GM19193 (cell line): ENCODE results near the gene COL1A2.

Experiments
- POLR2A ChIP-seq: IDR thresholded peaks from 4 replicates; pipeline ENCODE4 v1.6.1; 2011; ENCODE audit not compliant: insufficient read depth, insufficient read length; ENCODE audit errors: extremely low read depth

Gene COL1A2

GRCh38 chr7:94375691-94376090 lies 19.0 kb upstream of the COL1A2 start:
- TF ChIP-seq POLR2A, result no peak

DNA sequence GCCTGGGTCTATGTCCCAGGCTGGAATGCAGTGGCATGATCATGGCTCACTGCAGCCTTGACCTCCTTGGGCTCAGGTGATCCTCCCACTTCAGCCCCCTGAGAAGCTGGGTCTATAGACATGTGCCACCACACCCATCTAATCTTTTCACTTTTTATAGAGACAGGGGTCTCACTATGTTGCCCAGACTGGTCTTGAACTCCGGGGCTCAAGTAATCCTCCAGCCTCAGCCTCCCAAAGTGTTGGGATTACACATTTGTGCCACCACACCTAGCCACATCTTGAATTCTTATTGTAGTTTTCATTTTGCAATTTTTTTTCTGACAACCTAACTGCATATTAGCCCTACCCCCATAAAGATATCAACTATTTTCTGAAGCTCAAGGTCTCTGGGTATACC lies 18.4 kb upstream of the COL1A2 start:
- no peak for TF ChIP-seq POLR2A

DNA sequence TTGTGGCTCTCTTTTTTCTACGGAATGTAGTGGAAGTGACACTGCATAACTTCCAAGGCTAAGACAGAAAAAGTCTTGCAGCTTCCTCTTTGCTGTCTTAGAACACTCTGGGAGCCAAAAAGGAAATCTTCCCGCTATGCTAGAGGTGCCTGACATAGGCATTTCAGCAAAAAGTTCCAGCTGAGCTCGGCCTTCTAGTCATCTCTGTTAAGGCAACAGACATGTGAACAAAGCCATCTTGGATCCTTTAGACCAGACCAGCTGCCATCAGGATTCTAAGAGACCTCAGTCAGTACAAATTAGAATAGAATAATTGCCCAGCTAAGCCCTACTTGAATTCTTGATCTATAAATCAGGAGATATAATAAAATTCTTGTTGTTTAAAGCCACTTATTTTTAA lies 16.3 kb upstream of the COL1A2 start:
- no peak for TF ChIP-seq POLR2A

- TF ChIP-seq POLR2A, result no peak
Measured at GRCh38 chr7:94380264-94380663, 14.4 kb upstream of the COL1A2 start.

- TF ChIP-seq POLR2A, result no peak
Measured at GRCh38 chr7:94382132-94382531, 12.6 kb upstream of the COL1A2 start.

DNA sequence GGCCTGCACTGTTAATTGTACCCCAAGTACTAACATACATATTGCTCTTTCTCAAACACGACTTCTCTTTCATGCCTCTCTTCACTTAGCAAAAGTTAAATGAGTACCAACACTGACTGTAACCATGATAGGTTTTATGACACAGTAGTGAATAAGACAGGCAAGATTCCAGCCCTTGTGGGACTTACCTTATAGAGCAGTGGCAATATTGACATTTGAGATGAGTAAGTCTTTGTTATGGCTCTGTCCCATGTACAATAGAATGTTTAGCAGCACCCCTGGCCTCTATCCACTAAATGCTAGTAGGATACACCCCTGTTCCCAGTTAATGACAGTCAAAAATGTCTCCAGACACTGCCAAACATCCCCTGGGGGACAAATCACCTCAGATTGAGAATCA lies 11.9 kb upstream of the COL1A2 start:
- no peak for TF ChIP-seq POLR2A

DNA sequence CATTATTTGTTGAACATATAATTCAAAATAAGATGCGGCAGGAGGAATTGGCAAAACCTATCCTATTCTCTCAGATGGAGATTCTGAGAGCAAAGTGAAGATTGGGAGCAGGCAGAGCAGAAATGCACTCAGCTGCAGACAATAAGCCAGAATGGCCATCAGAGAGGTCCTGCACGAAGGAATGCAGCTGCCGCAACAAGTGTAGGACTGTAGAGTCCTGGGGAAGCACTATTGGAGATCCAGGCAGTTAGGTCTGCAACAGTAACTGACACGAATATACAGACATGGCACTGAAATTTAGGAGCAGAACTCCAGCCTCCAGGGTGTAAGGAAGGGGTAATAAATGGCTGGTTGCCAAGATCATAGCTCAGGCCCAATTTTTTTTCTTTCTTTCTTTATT lies 10.4 kb upstream of the COL1A2 start:
- no peak for TF ChIP-seq POLR2A

GRCh38 chr7:94386416-94386815 lies 8.3 kb upstream of the COL1A2 start:
- no peak for TF ChIP-seq POLR2A

- no peak for TF ChIP-seq POLR2A
Measured at GRCh38 chr7:94388540-94388939, 6.2 kb upstream of the COL1A2 start.

DNA sequence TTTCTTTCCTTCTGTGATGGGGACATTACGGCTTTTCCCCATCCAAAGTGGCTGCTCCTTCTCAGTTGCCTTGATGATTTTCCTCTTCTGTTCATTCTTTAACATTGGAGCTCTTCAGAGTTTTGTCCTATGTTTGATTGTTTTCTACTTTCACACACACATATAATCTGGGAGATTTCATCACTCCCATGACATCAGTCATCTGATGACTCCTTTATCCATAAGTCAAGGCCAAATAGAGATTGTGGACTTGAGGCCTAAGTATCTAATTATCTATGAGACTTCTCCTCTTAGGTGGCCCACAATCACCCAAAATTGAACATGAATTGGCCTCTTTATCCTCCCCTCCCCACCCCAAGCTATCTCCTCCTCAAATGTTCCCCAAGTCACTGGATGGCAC lies 5.3 kb upstream of the COL1A2 start:
- TF ChIP-seq POLR2A, result no peak

DNA sequence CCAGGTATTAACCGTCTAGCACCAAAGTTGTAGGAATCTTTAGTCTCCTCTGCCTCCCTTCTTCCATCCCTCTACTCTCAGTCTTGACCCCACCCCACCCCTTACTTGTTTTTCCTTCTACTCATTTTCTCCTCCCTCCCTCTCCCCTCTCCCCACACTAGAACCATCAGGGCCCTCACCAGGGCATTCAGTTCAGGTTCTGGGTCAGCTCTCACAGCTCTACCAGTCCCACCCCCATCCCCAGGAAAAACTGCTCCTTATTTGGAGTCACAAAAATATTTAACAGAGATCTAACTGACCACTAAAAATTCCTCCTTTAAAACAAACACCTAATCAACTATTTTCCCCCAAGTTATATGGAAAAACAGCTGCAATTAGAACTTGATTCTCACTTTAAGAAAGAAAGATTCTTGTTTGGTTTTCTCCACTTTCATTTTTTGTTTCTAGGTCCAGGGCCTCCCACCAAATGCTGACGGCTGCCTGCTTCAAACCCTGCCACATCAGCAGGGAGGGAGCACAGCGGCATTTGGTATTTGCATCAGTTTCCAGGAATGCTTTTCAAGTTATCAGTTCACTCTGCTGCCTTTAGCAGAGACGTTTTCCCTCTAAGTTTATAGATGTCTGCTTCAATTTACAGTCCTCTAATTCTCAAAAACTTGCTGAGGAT lies 2.8 kb upstream of the COL1A2 start:
- TF ChIP-seq POLR2A, result no peak

DNA sequence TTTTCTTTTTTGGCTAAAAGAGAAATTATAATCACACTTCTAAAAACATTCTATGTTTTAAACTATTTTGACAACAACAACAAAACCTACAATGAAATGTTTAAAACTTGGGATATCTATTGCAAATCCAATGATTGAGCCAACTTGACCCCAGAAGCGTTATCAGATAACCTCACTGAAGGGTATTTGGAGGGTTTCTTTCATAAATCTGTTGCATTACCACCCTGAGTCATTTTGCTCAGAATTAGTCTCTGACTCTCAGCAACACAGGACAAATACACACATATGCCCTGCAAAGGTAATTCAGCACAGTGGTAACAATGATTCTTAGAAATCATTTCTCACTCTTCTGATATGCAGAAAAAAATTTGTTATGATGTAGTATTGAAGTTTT lies 2.3 kb upstream of the COL1A2 start:
- TF ChIP-seq POLR2A, result no peak

DNA sequence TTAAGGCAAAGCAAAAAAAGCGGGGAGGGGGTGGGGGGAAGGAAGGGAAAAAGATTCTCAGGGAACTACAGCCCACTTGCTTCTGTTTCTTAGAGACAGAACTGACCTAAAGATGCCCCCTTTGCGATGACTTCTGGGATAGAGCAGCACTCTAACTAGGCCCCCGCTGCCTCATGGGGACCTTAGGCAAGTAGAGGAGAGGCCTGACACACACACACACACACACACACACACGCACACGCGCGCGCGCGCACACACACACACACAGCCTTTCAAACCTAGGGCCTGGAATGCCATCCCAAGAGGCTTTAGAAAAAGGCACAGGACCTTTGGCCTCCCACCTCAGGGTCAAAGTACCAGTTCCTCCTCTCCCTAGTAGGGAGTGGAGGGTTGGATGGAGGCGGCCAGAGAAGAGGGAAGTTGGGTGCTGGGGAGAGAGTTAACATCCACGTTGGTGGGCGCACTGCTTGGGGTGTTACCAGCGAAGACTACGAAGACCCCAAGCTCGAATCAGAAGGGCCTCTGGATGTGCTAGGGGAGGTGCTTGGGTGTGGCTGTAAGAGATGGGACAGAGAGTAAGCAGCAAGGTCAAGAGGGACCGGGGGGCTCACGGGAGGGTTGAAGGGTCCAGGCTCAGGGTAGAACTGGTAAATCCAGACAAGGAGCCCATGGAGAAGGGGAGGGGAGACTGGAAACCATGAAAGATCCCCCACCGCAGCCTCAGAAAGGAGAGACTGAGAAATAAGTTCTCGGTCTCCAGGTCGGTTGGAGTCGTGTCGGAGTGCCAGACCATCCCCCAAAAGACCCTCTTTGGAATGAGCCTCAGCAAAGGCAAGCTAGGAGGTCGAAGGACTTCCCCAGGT lies 1.2 kb upstream of the COL1A2 start:
- no peak for TF ChIP-seq POLR2A

- TF ChIP-seq POLR2A, result no peak
Measured at GRCh38 chr7:94394109-94394436, 622 bp upstream of the COL1A2 start.

DNA sequence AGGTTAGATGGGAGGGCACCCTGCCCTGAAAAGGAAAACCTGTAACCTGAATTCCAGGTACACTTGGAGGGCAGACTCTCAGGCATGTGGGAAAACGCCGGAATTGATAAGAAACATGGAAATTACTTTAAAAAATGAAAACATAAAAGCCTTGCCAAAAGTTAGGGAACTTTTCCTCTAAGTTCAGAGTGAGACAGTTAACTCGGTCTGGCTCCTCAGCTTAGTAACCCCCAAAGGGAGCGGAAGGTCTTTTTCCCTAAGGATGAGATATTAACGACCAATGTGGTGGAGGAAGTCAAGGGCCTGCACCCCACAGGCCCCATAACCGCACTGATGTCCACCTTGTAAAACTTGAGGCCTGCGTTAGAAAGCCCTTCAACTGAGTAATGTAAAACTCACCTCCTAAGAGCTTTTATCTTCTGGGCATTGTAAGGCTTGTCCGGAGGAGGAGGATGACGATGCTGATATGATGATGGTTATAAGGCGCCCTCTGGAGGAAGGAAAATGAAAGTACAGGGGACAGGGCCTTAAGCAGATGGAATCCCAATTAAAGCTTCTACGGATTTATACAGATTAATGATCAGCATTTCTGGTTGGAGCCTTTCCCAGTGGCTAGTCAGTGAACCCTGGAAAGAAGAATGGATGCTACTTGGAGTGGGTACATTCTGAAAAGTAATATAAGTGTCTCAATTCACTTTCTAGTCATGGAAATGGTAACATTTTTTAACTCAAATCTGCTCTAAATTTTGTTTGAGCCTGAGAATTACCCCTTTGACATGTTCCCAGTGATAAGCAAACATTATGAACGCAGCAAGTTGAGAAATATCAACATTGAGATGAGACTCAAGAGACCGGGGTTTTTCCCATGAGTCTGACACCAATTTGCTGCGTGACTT lies 694 bp downstream of the COL1A2 start:
- TF ChIP-seq POLR2A, result no peak
